SK-N-SH (cell line): ENCODE data around the gene FAM50B. TPM values are rescaled to one million over a fixed set of nuclear protein-coding genes. Genes with fewer than 3 reads are reported as not detected.

Experiments
- CTCF ChIA-PET: fragments of 300-600, 350-600 bp; formaldehyde crosslinking; extraction: SDS; loops from one replicate; lab custom pipeline; 2021; lab: Yijun Ruan, JAX
- POLR2A ChIA-PET: fragments of 350-600 bp; sonication (Branson Sonifier 250); formaldehyde crosslinking; extraction: SDS; loops from one replicate; lab custom pipeline; 2020; ENCODE audit warnings: antibody characterized with exemption, inconsistent platforms; lab: Yijun Ruan, JAX
- DNase-seq: peaks from one replicate; pipeline ENCODE4 v3.0.0; 2012
- H2AFZ ChIP-seq: fragments of 200-600 bp; sonication (generic); 2 replicates; pipeline ENCODE4 v1.8.1; 2016; ENCODE audit warnings: antibody characterized with exemption, mild to moderate bottlenecking, low read depth
- H3F3A ChIP-seq: fragments of 200-600 bp; sonication (generic); replicated peaks from 2 replicates; pipeline ENCODE3; 2016; ENCODE audit warnings: antibody characterized with exemption, mild to moderate bottlenecking; ENCODE audit not compliant: insufficient read depth
- H3K27ac ChIP-seq, 2 experiments: fragments of 200-500 bp in 1 of 2; fragments of 200-600 bp in 1 of 2; sonication (Bioruptor generic) in 1 of 2; sonication (generic), shearing (Covaris generic) in 1 of 2; 2 replicates each; pipeline versions ENCODE4 v1.5.1 to v1.6.1; 2014 to 2016; ENCODE audit warnings: low read depth in 2 of 2, inconsistent platforms in 1 of 2, low read length in 1 of 2, mild to moderate bottlenecking in 1 of 2, mixed read lengths in 1 of 2
- H3K27me3 ChIP-seq: fragments of 200-600 bp; sonication (generic), shearing (Covaris generic); 2 replicates; pipeline ENCODE4 v1.6.1; 2016; ENCODE audit warnings: mixed run types; ENCODE audit not compliant: insufficient read depth
- H3K36me3 ChIP-seq, 2 experiments: fragments of 200-500 bp in 1 of 2; fragments of 200-600 bp in 1 of 2; sonication (Bioruptor generic) in 1 of 2; sonication (generic) in 1 of 2; replicated peaks in 1 of 2; 2 replicates each; pipeline versions ENCODE3 to v1.5.1; 2014 to 2016; ENCODE audit warnings: low read length in 1 of 2, mild to moderate bottlenecking in 1 of 2; ENCODE audit not compliant: insufficient read depth in 2 of 2, control insufficient read depth in 1 of 2
- H3K4me1 ChIP-seq, 2 experiments: fragments of 200-500 bp in 1 of 2; fragments of 200-600 bp in 1 of 2; sonication (Bioruptor generic) in 1 of 2; sonication (generic), shearing (Covaris generic) in 1 of 2; 2 replicates each; pipeline versions ENCODE4 v1.5.1 to v1.6.1; 2014 to 2016; ENCODE audit warnings: low read depth in 1 of 2, low read length in 1 of 2, mixed run types in 1 of 2; ENCODE audit not compliant: insufficient read depth in 2 of 2, control insufficient read depth in 1 of 2
- H3K4me2 ChIP-seq: fragments of 200-600 bp; sonication (generic), shearing (Covaris generic); 2 replicates; pipeline ENCODE4 v1.6.1; 2017; ENCODE audit warnings: mixed run types
- H3K4me3 ChIP-seq, 2 experiments: fragments of 200-500 bp in 1 of 2; fragments of 200-600 bp in 1 of 2; sonication (Bioruptor generic) in 1 of 2; sonication (generic), shearing (Covaris generic) in 1 of 2; 2 replicates each; pipeline versions ENCODE4 v1.5.1 to v1.8.1; 2014 to 2016; ENCODE audit warnings: low read depth in 2 of 2, inconsistent platforms in 1 of 2, low read length in 1 of 2, mild to moderate bottlenecking in 1 of 2, mixed read lengths in 1 of 2, moderate library complexity in 1 of 2
- H3K79me2 ChIP-seq: fragments of 200-600 bp; sonication (generic); 2 replicates; pipeline ENCODE4 v1.8.1; 2017; ENCODE audit warnings: mild to moderate bottlenecking; ENCODE audit not compliant: insufficient read depth
- H3K9ac ChIP-seq: fragments of 200-600 bp; sonication (generic); 2 replicates; pipeline ENCODE4 v1.6.1; 2017; ENCODE audit warnings: mixed run types
- H3K9me2 ChIP-seq: fragments of 200-600 bp; sonication (generic); 2 replicates; pipeline ENCODE4 v1.6.1; 2017; ENCODE audit warnings: mixed run types
- H3K9me3 ChIP-seq: fragments of 200-600 bp; sonication (generic); 2 replicates; pipeline ENCODE4 v1.6.1; 2017; ENCODE audit warnings: mixed run types, mild to moderate bottlenecking, moderate library complexity
- H4K20me1 ChIP-seq: fragments of 200-600 bp; sonication (generic); 2 replicates; pipeline ENCODE4 v1.6.1; 2017; ENCODE audit warnings: mild to moderate bottlenecking, mixed run types; ENCODE audit not compliant: insufficient read depth
- CHD2 ChIP-seq: fragments of 150-350 bp; IDR thresholded peaks from 2 replicates; pipeline ENCODE4 v1.6.1; 2018; ENCODE audit warnings: low read length; ENCODE audit not compliant: partially characterized antibody
- ELF1 ChIP-seq: IDR thresholded peaks from 2 replicates; pipeline ENCODE4 v1.4.0; 2012
- EP300 ChIP-seq, 2 experiments: IDR thresholded peaks; 2 replicates each; pipeline versions ENCODE4 v1.4.0 to v1.6.1; 2012; ENCODE audit warnings: borderline replicate concordance in 1 of 2, low read depth in 1 of 2, low read length in 1 of 2
- EZH2phosphoT487 ChIP-seq: fragments of 200-600 bp; sonication (generic); IDR thresholded peaks from 2 replicates; pipeline ENCODE4 v1.6.1; 2017; ENCODE audit warnings: low read depth, mixed run types, mild to moderate bottlenecking, antibody characterized with exemption, moderate library complexity, borderline replicate concordance
- FOSL2 ChIP-seq: IDR thresholded peaks from 2 replicates; pipeline ENCODE4 v1.4.0; 2012; ENCODE audit warnings: low read depth, mild to moderate bottlenecking, moderate library complexity, borderline replicate concordance
- JUND ChIP-seq: IDR thresholded peaks from 2 replicates; pipeline ENCODE4 v1.4.0; 2012
- MEF2A ChIP-seq: IDR thresholded peaks from 2 replicates; pipeline ENCODE4 v1.4.0; 2012; ENCODE audit warnings: low read depth, borderline replicate concordance
- MXI1 ChIP-seq: IDR thresholded peaks from 2 replicates; pipeline ENCODE4 v1.6.1; 2012; ENCODE audit warnings: mild to moderate bottlenecking, low read depth, low read length, improper control_type of control experiment
- RCOR1 ChIP-seq: fragments of 150-350 bp; IDR thresholded peaks from 2 replicates; pipeline ENCODE4 v1.6.1; 2017; ENCODE audit warnings: antibody characterized with exemption, low read length
- TCF12 ChIP-seq: IDR thresholded peaks from 2 replicates; pipeline ENCODE4 v1.4.0; 2012
- TEAD4 ChIP-seq: IDR thresholded peaks from 2 replicates; pipeline ENCODE4 v1.4.0; 2012; ENCODE audit warnings: mild to moderate bottlenecking, borderline replicate concordance; ENCODE audit not compliant: insufficient read depth
- WGBS: methylation state at CpG from one replicate; pipeline ENCODE4 v1.1.6; 2017; ENCODE audit warnings: low lambda C conversion rate; 5-methylcytosine and 5-hydroxymethylcytosine counted together
- polyA plus RNA-seq, 3 experiments: library from polyadenylated mRNA; depleted of rRNA; stranded (reverse); fragments of >200 nt; gene quantifications; 2 replicates each; pipeline ENCODE4 v1.2.3, GENCODE V29; 2012
- TF ChIP-seq, protein P1 (sequence below): IDR thresholded peaks from 2 replicates; pipeline ENCODE4 v1.6.1; 2012; ENCODE audit warnings: mild to moderate bottlenecking, low read depth, low read length, moderate library complexity
- TF ChIP-seq, protein P2 (sequence below): IDR thresholded peaks from 2 replicates; pipeline ENCODE4 v1.4.0; 2012; ENCODE audit warnings: low read depth, borderline replicate concordance

FAM50B gene
- polyA plus RNA-seq, 1 of the 3 experiments (the other 2 are of a cell fraction) = 13.8 TPM

DNA sequence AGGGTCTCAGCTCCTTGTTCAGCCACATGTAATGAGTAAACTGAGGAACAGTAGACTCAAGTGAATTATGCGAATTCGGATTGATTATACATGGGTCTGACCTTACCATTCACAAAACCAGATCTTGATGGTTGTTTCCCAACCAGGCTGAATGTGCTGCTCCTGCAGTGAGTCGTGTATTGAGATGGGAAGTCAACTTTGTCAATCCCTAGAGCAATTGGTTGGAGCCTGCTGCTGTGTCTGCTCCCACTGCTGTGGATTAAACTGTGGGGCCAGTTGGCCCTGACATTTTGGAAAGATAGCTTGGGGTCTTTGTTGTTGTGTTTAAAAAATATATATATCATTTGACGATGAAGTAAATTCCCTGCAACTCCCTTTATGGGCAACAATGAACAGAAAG lies 23.9 kb downstream of the FAM50B start:
- Histone ChIP-seq H3K4me2 (no peak overlapping the region), H3K9me3 (no peaks in the 10 kb centered on the region), H3K27me3 (no peaks in the 10 kb centered on the region), H3K4me1 (no peaks in the 10 kb centered on the region), H2AFZ (no peak overlapping the region), H3K9me2 (no peaks in the 10 kb centered on the region), H3K4me3 (no peak overlapping the region), H3K36me3 (no peaks in the 10 kb centered on the region), H3K27ac (no peak overlapping the region), H3K79me2 (no peaks in the 10 kb centered on the region), H4K20me1 (no peaks in the 10 kb centered on the region), H3F3A (no peaks in the 10 kb centered on the region), H3K9ac (no peak overlapping the region)
- CTCF ChIA-PET = interaction anchor here (0.6 to 3.7 kb wide), 6 partner anchors 11 to 125 kb away, joined by 3 to 15 read pairs (median 4); partner anchors contain the start of gene FAM50B
- TF ChIP-seq RCOR1 = no peak
- no peak for TF ChIP-seq MEF2A
- TF ChIP-seq ELF1 = no peak
- TF ChIP-seq JUND = no peak
- TF ChIP-seq TEAD4 = no peak
- TF ChIP-seq CHD2 = no peak
- TF ChIP-seq EP300 (IDR thresholded peaks at IDR 0.05; ENCODE audit: borderline replicate concordance in 1 of 2, low read depth in 1 of 2, low read length in 1 of 2) = no peak
- TF ChIP-seq MXI1 = no peak
- TF ChIP-seq TCF12 = no peak
- TF ChIP-seq, protein P1, sequence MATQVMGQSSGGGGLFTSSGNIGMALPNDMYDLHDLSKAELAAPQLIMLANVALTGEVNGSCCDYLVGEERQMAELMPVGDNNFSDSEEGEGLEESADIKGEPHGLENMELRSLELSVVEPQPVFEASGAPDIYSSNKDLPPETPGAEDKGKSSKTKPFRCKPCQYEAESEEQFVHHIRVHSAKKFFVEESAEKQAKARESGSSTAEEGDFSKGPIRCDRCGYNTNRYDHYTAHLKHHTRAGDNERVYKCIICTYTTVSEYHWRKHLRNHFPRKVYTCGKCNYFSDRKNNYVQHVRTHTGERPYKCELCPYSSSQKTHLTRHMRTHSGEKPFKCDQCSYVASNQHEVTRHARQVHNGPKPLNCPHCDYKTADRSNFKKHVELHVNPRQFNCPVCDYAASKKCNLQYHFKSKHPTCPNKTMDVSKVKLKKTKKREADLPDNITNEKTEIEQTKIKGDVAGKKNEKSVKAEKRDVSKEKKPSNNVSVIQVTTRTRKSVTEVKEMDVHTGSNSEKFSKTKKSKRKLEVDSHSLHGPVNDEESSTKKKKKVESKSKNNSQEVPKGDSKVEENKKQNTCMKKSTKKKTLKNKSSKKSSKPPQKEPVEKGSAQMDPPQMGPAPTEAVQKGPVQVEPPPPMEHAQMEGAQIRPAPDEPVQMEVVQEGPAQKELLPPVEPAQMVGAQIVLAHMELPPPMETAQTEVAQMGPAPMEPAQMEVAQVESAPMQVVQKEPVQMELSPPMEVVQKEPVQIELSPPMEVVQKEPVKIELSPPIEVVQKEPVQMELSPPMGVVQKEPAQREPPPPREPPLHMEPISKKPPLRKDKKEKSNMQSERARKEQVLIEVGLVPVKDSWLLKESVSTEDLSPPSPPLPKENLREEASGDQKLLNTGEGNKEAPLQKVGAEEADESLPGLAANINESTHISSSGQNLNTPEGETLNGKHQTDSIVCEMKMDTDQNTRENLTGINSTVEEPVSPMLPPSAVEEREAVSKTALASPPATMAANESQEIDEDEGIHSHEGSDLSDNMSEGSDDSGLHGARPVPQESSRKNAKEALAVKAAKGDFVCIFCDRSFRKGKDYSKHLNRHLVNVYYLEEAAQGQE = no peak
- 92% methylated on average over 4 of the region's 4 CpGs for WGBS
- DNase-seq = no peak
- POLR2A ChIA-PET = no interaction called here

DNA sequence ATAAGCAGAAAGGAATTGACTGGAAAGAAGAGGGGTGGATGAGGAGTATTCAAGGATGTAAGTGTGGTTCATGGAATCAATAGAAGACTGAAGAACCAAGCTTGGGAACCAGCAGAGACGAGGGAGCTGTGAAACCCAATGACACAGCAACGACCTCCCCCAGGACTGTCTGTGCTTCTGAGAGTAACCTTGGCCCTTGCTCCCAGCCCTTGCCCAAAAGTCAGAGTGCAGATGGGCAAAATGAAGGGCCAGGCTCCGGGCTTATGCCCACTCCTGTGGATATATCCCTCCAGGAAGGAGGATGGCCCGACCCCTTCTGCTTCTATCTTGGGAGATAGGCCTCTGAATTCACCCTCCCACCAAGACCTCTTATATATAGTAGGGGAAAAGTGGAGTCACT lies 24.9 kb downstream of the FAM50B start:
- TF ChIP-seq, protein P2, sequence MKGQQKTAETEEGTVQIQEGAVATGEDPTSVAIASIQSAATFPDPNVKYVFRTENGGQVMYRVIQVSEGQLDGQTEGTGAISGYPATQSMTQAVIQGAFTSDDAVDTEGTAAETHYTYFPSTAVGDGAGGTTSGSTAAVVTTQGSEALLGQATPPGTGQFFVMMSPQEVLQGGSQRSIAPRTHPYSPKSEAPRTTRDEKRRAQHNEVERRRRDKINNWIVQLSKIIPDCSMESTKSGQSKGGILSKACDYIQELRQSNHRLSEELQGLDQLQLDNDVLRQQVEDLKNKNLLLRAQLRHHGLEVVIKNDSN = no peak
- TF ChIP-seq CHD2 (no peak), ELF1 (no peak), FOSL2 (no peak), EZH2phosphoT487 (no peak)
- TF ChIP-seq, protein P1 = no peak
- Histone ChIP-seq H3K4me1 (no peaks in the 10 kb centered on the region), H3K9me3 (no peaks in the 10 kb centered on the region), H3F3A (no peaks in the 10 kb centered on the region), H4K20me1 (no peaks in the 10 kb centered on the region), H3K27ac (no peak overlapping the region), H2AFZ (no peak overlapping the region), H3K9me2 (no peaks in the 10 kb centered on the region), H3K4me3 (no peak overlapping the region), H3K79me2 (no peaks in the 10 kb centered on the region), H3K9ac (no peak overlapping the region), H3K36me3 (no peaks in the 10 kb centered on the region), H3K4me2 (no peak overlapping the region), H3K27me3 (no peaks in the 10 kb centered on the region)
- ChIA-PET POLR2A (no interaction called here), CTCF (interaction anchor here (0.9 to 2.2 kb wide), 5 partner anchors 12 to 124 kb away, joined by 3 to 8 read pairs (median 4); no protein-coding TSS in a partner anchor)
- no peak for DNase-seq
- 61% methylated on average over 3 of the region's 4 CpGs for WGBS
